ENCODE data around the gene FERMT3. TPM values are rescaled to one million over a fixed set of nuclear protein-coding genes. Genes with fewer than 3 reads are reported as not detected.

The FERMT3 gene
- total RNA-seq, 5 donors from 2014 or later (not counting 1 experiment from before 2014, with no cell fraction given), result 115 to 184 (median 161) TPM

DNA sequence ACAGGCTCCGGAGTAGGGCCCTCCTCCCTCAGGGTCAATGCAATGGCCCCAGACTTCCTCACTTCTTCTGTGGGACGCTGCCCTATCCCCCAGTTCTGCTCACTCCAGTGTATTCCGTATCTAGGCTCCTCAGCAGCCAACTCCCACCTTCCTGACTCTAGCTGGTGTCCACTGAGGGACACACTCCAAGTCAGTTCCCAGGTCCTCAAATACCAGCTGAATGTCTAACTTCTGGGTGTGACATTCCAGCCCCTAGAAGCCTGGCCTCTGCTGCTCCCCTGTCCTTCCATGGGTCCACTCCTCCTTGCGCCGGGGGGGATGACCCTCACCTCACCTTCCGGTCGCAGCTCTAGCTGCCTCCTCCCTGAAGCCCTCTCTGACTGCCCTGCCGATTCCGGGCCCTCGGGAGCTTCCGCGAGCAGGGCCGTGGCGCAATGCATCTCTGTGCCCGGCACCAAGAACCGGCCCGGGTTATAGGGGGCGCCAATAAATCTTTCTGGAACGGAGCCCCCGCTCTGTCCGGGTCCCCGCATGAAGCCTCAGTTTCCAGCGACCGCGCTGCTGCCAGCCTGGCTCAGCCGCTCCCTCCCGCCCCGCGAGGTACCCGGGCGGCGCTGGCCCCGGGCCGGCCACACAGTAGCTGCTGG lies 62.5 kb downstream of the FERMT3 start:
- ChIA-PET POLR2A (no interaction called here), CTCF (interaction anchor here (0.5 to 2.5 kb wide), 7 partner anchors 11 to 519 kb away, joined by 3 to 7 read pairs (median 3); partner anchors contain the start of gene GPR137 (in 1 of the 2))
- Mint-ChIP-seq H3K9me3 (no peaks in the 10 kb centered on the region), H3K4me3 (peak overlapping the region; percentile 92 to 95 (median 93)), H3K27ac (peak overlapping the region; percentile 95), H3K4me1 (peaks cover 22 to 31% (median 23%) of the 10 kb centered on the region in 3 donors), H3K27me3 (no peaks in the 10 kb centered on the region), H3K36me3 (no peaks in the 10 kb centered on the region)
- 3% methylated on average over 33 of the region's 34 CpGs for WGBS (ENCODE audit: insufficient coverage)
- Histone ChIP-seq H3K36me3 (ENCODE audit: control insufficient read depth in 2 of 2, extremely low read depth in 1 of 2, insufficient read depth in 1 of 2, low read length in 1 of 2) (peaks cover 0 to 4% of the 10 kb centered on the region in 2 donors), H3K27me3 (replicated peaks in 1 of 2; ENCODE audit: control insufficient read depth in 2 of 2, extremely low read depth in 1 of 2, insufficient read depth in 2 of 2, low read length in 1 of 2) (no peaks in the 10 kb centered on the region), H3K9me3 (no peaks in the 10 kb centered on the region), H3K4me1 (ENCODE audit: control insufficient read depth in 1 of 2, extremely low read depth in 1 of 2, insufficient read depth in 2 of 2, low read length in 2 of 2) (peaks cover 5 to 41% of the 10 kb centered on the region in 2 experiments), H3K4me3 (ENCODE audit: control insufficient read depth in 1 of 2, extremely low read depth in 1 of 2, low read length in 1 of 2) (peak overlapping the region; percentile 88 to 90), H3K27ac (ENCODE audit: low read length) (peak overlapping the region; percentile 95)
- peak in 5 of 35 experiments; percentile 14 to 54 (median 30) for DNase-seq
- ATAC-seq (replicated peaks in 1 of 4), result peak; percentile 0 to 13 (median 5)

DNA sequence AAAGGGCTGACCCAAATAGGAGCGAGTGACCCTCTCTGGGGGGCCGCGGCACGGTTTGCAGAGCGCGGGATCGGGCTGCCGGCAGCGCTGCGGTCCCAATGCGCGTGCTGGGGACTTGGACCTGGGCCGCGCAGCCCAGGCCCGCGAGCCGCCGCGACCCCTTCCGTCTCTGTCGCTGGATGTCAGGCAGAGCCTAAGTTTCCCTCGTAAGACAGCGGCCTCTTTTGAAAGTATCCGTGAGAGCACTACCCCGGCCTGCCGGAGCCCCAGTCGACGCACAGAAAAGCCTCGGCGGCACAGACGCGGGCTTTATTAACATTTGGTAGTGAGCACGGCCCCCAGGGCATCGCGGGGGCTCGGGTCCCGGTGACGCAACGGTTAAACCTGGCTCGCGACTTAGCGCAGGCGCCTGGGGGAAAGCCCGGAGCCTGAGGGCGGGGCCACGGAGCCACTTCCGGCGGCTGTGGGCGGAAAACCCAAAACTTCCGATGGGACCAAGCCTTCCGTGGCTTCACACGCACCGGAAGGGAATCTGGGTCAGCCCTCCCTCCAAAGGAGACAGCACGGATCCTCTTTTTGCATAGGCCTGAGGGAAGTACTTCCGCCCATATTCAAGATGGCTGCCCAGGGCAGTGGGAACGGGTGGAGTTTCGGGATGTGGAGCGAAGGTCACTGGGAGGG lies 63.2 kb downstream of the FERMT3 start:
- Histone ChIP-seq H3K27ac (ENCODE audit: low read length) (peak overlapping the region; percentile 95), H3K4me3 (ENCODE audit: control insufficient read depth in 1 of 2, extremely low read depth in 1 of 2, low read length in 1 of 2) (peak overlapping the region; percentile 88 to 90), H3K9me3 (no peaks in the 10 kb centered on the region), H3K36me3 (ENCODE audit: control insufficient read depth in 2 of 2, extremely low read depth in 1 of 2, insufficient read depth in 1 of 2, low read length in 1 of 2) (peaks cover 0 to 4% of the 10 kb centered on the region in 2 donors), H3K27me3 (replicated peaks in 1 of 2; ENCODE audit: control insufficient read depth in 2 of 2, extremely low read depth in 1 of 2, insufficient read depth in 2 of 2, low read length in 1 of 2) (no peaks in the 10 kb centered on the region), H3K4me1 (ENCODE audit: control insufficient read depth in 1 of 2, extremely low read depth in 1 of 2, insufficient read depth in 2 of 2, low read length in 2 of 2) (peaks cover 5 to 41% of the 10 kb centered on the region in 2 experiments)
- ChIA-PET CTCF (interaction anchor here (0.5 to 2.5 kb wide), 8 partner anchors 15 to 519 kb away, joined by 3 to 7 read pairs (median 3); partner anchors contain the start of genes BAD (in 1 of the 2) and GPR137 (in 1 of the 2)), POLR2A (interaction anchor here in 1 of 2 donors (1.1 to 1.7 kb wide), 3 partner anchors 15 to 84 kb away, joined by 3 to 5 read pairs (median 4); partner anchors contain the start of genes PRDX5, STIP1 and TRMT112)
- H3K4me1 Mint-ChIP-seq, result peaks cover 22 to 31% (median 23%) of the 10 kb centered on the region in 3 donors
- ATAC-seq (replicated peaks in 1 of 4) (peak; percentile 73 to 80 (median 79)), DNase-seq (peak; percentile 95 to 99 (median 97))
- no peaks in the 10 kb centered on the region for H3K9me3 Mint-ChIP-seq
- H3K36me3 Mint-ChIP-seq, result no peaks in the 10 kb centered on the region
- whole genome bisulfite sequencing (ENCODE audit: insufficient coverage), result under 1% methylated on average over 58 of the region's 58 CpGs
- no peaks in the 10 kb centered on the region for H3K27me3 Mint-ChIP-seq
- H3K4me3 Mint-ChIP-seq, result peak overlapping the region; percentile 92 to 95 (median 93)
- peak overlapping the region; percentile 95 to 97 for H3K27ac Mint-ChIP-seq

Other genes with a start within 250 kb of the FERMT3 start
- gene COX8A, start 232.1 kb upstream of the FERMT3 start, total RNA-seq, result 100 to 1,000 TPM; 108 to 152 (median 125) TPM
- gene OTUB1, start 220.3 kb upstream of the FERMT3 start, total RNA-seq, result 10 to 100 TPM; 63.1 to 76.7 (median 67.2) TPM
- gene FLRT1, start 170.8 kb upstream of the FERMT3 start, total RNA-seq, result not detected
- gene MACROD1, start 40.6 kb upstream of the FERMT3 start, total RNA-seq, result 10 to 100 TPM in 3 of 5 donors, 1 to 10 TPM in 2; 6.0 to 14.8 (median 10.4) TPM
- 100 to 1,000 TPM in 3 of 5 donors, 10 to 100 TPM in 2; 61.1 to 133 (median 107) TPM for gene STIP1, start 20.6 kb upstream of the FERMT3 start, total RNA-seq
- 10 to 100 TPM; 16.1 to 48.3 (median 40.2) TPM for gene TRPT1, start 19.5 kb downstream of the FERMT3 start, total RNA-seq
- gene NUDT22, start 19.6 kb downstream of the FERMT3 start, total RNA-seq, result 100 to 1,000 TPM in 1 of 5 donors, 10 to 100 TPM in 4; 49.7 to 108 (median 97.5) TPM
- 10 to 100 TPM; 46.2 to 64.7 (median 51.4) TPM for gene DNAJC4, start 23.8 kb downstream of the FERMT3 start, total RNA-seq
- 10 to 100 TPM; 47.9 to 80.7 (median 76.0) TPM for gene VEGFB, start 27.9 kb downstream of the FERMT3 start, total RNA-seq
- 10 to 100 TPM; 17.9 to 53.0 (median 42.9) TPM for gene FKBP2, start 34.4 kb downstream of the FERMT3 start, total RNA-seq
- gene PPP1R14B, start 40.2 kb downstream of the FERMT3 start, total RNA-seq, result 100 to 1,000 TPM in 1 of 5 donors, 10 to 100 TPM in 4; 31.2 to 143 (median 88.1) TPM
- 10 to 100 TPM in 3 of 5 donors, 1 to 10 TPM in 2; 3.6 to 14.9 (median 11.2) TPM for gene PLCB3, start 44.8 kb downstream of the FERMT3 start, total RNA-seq
- gene BAD, start 77.9 kb downstream of the FERMT3 start, total RNA-seq, result 10 to 100 TPM; 17.5 to 37.7 (median 29.1) TPM
- 10 to 100 TPM; 31.0 to 39.8 (median 34.2) TPM for gene GPR137, start 79.1 kb downstream of the FERMT3 start, total RNA-seq
- under 1 TPM in 3 of 5 donors, not detected in 2; 0.22 to 0.35 (median 0.33) TPM for gene KCNK4, start 84.6 kb downstream of the FERMT3 start, total RNA-seq
- under 1 TPM in 1 of 5 donors, not detected in 4; 0.40 TPM for gene CATSPERZ, start 93.6 kb downstream of the FERMT3 start, total RNA-seq
- gene ESRRA, start 98.8 kb downstream of the FERMT3 start, total RNA-seq, result 10 to 100 TPM; 20.2 to 43.1 (median 39.7) TPM
- 100 to 1,000 TPM; 104 to 177 (median 151) TPM for gene TRMT112, start 110.8 kb downstream of the FERMT3 start, total RNA-seq
- 10 to 100 TPM; 35.8 to 86.7 (median 71.7) TPM for gene PRDX5, start 111.4 kb downstream of the FERMT3 start, total RNA-seq
- 100 to 1,000 TPM; 132 to 144 (median 133) TPM for gene CCDC88B, start 133.5 kb downstream of the FERMT3 start, total RNA-seq
- gene RPS6KA4, start 152.4 kb downstream of the FERMT3 start, total RNA-seq, result 10 to 100 TPM; 16.5 to 48.7 (median 43.7) TPM

Data from T-cell (primary cell).